T-helper 17 cell (primary cell): ENCODE measurements around the gene AUTS2. TPM values are rescaled to one million over a fixed set of nuclear protein-coding genes. Genes with fewer than 3 reads are reported as not detected.
"Not testable (repeated sequence)": the region's sequence is repeated elsewhere in the genome, so short reads cannot be mapped to it uniquely, and the experiment has no call there.

Source experiments
- ATAC-seq: fragments of 150-1000 bp; cut with Tn5 transposase; 2 replicates; pipeline ENCODE4 v1.10.0; 2021; ENCODE audit warnings: mild to moderate bottlenecking, moderate library complexity
- DNase-seq, 3 donors: peaks; one replicate each; pipeline versions ENCODE4 v3.0.0 to v3.0.0-alpha.2; 2020 to 2021
- H3K9me3 ChIP-seq: one replicate; pipeline ENCODE4 v1.7.0; 2013; ENCODE audit warnings: low read length, mild to moderate bottlenecking; ENCODE audit not compliant: control insufficient read depth, poor library complexity, severe bottlenecking
- H3K27ac Mint-ChIP-seq: one replicate; pipeline ENCODE4 v1.8.0; 2022; ENCODE audit warnings: mild to moderate bottlenecking, moderate library complexity, mixed read lengths
- H3K27me3 Mint-ChIP-seq: one replicate; pipeline ENCODE4 v1.8.0; 2022; ENCODE audit warnings: mixed read lengths
- H3K36me3 Mint-ChIP-seq: one replicate; pipeline ENCODE4 v1.8.0; 2022; ENCODE audit warnings: low read depth, mixed read lengths
- H3K4me1 Mint-ChIP-seq: one replicate; pipeline ENCODE4 v1.8.0; 2022; ENCODE audit warnings: mild to moderate bottlenecking, mixed read lengths
- H3K4me3 Mint-ChIP-seq: one replicate; pipeline ENCODE4 v1.8.0; 2022; ENCODE audit warnings: mild to moderate bottlenecking, moderate library complexity, mixed read lengths
- total RNA-seq, 4 donors: library from RNA in 2 of 4; stranded (reverse) in 2 of 4; gene quantifications; one replicate each; pipeline ENCODE4 v1.2.3 and lab custom pipeline; 2022 to 2026

The AUTS2 gene
- total RNA-seq, 2 donors from 2014 or later: 84.2 to 89.5 TPM

- no peak for ATAC-seq
- no peak for DNase-seq
- no peaks in the 10 kb centered on the region for H3K9me3 ChIP-seq
- Mint-ChIP-seq H3K4me1 (no peaks in the 10 kb centered on the region), H3K27ac (no peak overlapping the region), H3K36me3 (no peaks in the 10 kb centered on the region), H3K27me3 (peaks cover 5% of the 10 kb centered on the region), H3K4me3 (no peak overlapping the region)
Measured at GRCh38 chr7:70588191-70588921, 990.1 kb downstream of the AUTS2 start.

- no peak for ATAC-seq
- no peak overlapping the region for H3K4me3 Mint-ChIP-seq
- no peaks in the 10 kb centered on the region for H3K36me3 Mint-ChIP-seq
- H3K27me3 Mint-ChIP-seq: peaks cover 5% of the 10 kb centered on the region
- no peaks in the 10 kb centered on the region for H3K9me3 ChIP-seq
- no peak overlapping the region for H3K27ac Mint-ChIP-seq
- no peaks in the 10 kb centered on the region for H3K4me1 Mint-ChIP-seq
- no peak for DNase-seq
Measured at GRCh38 chr7:70589010-70589409, 990.7 kb downstream of the AUTS2 start.

GRCh38 chr7:70589590-70589989, 991.3 kb downstream of the AUTS2 start:
- Mint-ChIP-seq H3K36me3 (peaks cover 2% of the 10 kb centered on the region), H3K27ac (no peak overlapping the region), H3K4me3 (no peak overlapping the region), H3K4me1 (no peaks in the 10 kb centered on the region), H3K27me3 (peaks cover 9% of the 10 kb centered on the region)
- H3K9me3 ChIP-seq: no peaks in the 10 kb centered on the region
- ATAC-seq (no peak), DNase-seq (no peak)

GRCh38 chr7:70590126-70590854, 992.0 kb downstream of the AUTS2 start:
- Mint-ChIP-seq H3K4me3 (no peak overlapping the region), H3K36me3 (peaks cover 2% of the 10 kb centered on the region), H3K4me1 (no peaks in the 10 kb centered on the region), H3K27ac (no peak overlapping the region), H3K27me3 (peaks cover 12% of the 10 kb centered on the region)
- no peaks in the 10 kb centered on the region for H3K9me3 ChIP-seq
- ATAC-seq: no peak
- DNase-seq: no peak

- peaks cover 2% of the 10 kb centered on the region for H3K4me1 Mint-ChIP-seq
- no peak overlapping the region for H3K4me3 Mint-ChIP-seq
- peaks cover 2% of the 10 kb centered on the region for H3K36me3 Mint-ChIP-seq
- DNase-seq (no peak), ATAC-seq (no peak)
- no peaks in the 10 kb centered on the region for H3K9me3 ChIP-seq
- H3K27ac Mint-ChIP-seq: no peak overlapping the region
- peaks cover 15% of the 10 kb centered on the region for H3K27me3 Mint-ChIP-seq
Measured at GRCh38 chr7:70591643-70592042, 993.4 kb downstream of the AUTS2 start.

- no peaks in the 10 kb centered on the region for H3K9me3 ChIP-seq
- Mint-ChIP-seq H3K27me3 (peaks cover 18% of the 10 kb centered on the region), H3K4me3 (no peak overlapping the region), H3K36me3 (peaks cover 2% of the 10 kb centered on the region), H3K4me1 (peaks cover 2% of the 10 kb centered on the region), H3K27ac (no peak overlapping the region)
- no peak for DNase-seq
- ATAC-seq: no peak
Measured at GRCh38 chr7:70592171-70592570, 993.9 kb downstream of the AUTS2 start.

GRCh38 chr7:70594170-70594569, 995.9 kb downstream of the AUTS2 start:
- no peak overlapping the region for H3K27ac Mint-ChIP-seq
- no peaks in the 10 kb centered on the region for H3K9me3 ChIP-seq
- no peak overlapping the region for H3K4me3 Mint-ChIP-seq
- DNase-seq (no peak), ATAC-seq (no peak)
- H3K4me1 Mint-ChIP-seq: peaks cover 2% of the 10 kb centered on the region
- peaks cover 2% of the 10 kb centered on the region for H3K36me3 Mint-ChIP-seq
- H3K27me3 Mint-ChIP-seq: peaks cover 33% of the 10 kb centered on the region

GRCh38 chr7:70594885-70595284, 996.6 kb downstream of the AUTS2 start:
- H3K27me3 Mint-ChIP-seq: peaks cover 33% of the 10 kb centered on the region
- H3K4me3 Mint-ChIP-seq, H3K36me3 Mint-ChIP-seq, ATAC-seq, H3K27ac Mint-ChIP-seq, DNase-seq, H3K9me3 ChIP-seq, H3K4me1 Mint-ChIP-seq: not testable (repeated sequence)

GRCh38 chr7:70595370-70595754, 997.1 kb downstream of the AUTS2 start:
- DNase-seq: no peak
- H3K9me3 ChIP-seq: no peaks in the 10 kb centered on the region
- peaks cover 33% of the 10 kb centered on the region for H3K27me3 Mint-ChIP-seq
- no peak for ATAC-seq
- H3K27ac Mint-ChIP-seq: no peak overlapping the region
- peaks cover 2% of the 10 kb centered on the region for H3K36me3 Mint-ChIP-seq
- H3K4me1 Mint-ChIP-seq: peaks cover 2% of the 10 kb centered on the region
- H3K4me3 Mint-ChIP-seq: peak overlapping the region; percentile 58

GRCh38 chr7:70595755-70596597, 997.7 kb downstream of the AUTS2 start:
- DNase-seq (no peak), ATAC-seq (peak; percentile 60)
- Mint-ChIP-seq H3K4me1 (peaks cover 2% of the 10 kb centered on the region), H3K4me3 (peak overlapping the region; percentile 58), H3K27me3 (peaks cover 33% of the 10 kb centered on the region), H3K36me3 (peaks cover 2% of the 10 kb centered on the region), H3K27ac (no peak overlapping the region)
- H3K9me3 ChIP-seq: no peaks in the 10 kb centered on the region

- no peaks in the 10 kb centered on the region for H3K9me3 ChIP-seq
- Mint-ChIP-seq H3K27ac (no peak overlapping the region), H3K4me1 (peaks cover 2% of the 10 kb centered on the region), H3K4me3 (peak overlapping the region; percentile 39), H3K36me3 (peaks cover 2% of the 10 kb centered on the region), H3K27me3 (peaks cover 32% of the 10 kb centered on the region)
- ATAC-seq (no peak), DNase-seq (no peak)
Measured at GRCh38 chr7:70596598-70596913, 998.3 kb downstream of the AUTS2 start.

GRCh38 chr7:70597066-70597465, 998.8 kb downstream of the AUTS2 start:
- H3K4me1 Mint-ChIP-seq: peaks cover 2% of the 10 kb centered on the region

GRCh38 chr7:70598976-70599375, 1000.7 kb downstream of the AUTS2 start:
- Mint-ChIP-seq H3K27me3 (peaks cover 28% of the 10 kb centered on the region), H3K27ac (no peak overlapping the region), H3K36me3 (peaks cover 2% of the 10 kb centered on the region), H3K4me3 (no peak overlapping the region), H3K4me1 (peaks cover 2% of the 10 kb centered on the region)
- ATAC-seq (no peak), DNase-seq (no peak)
- no peaks in the 10 kb centered on the region for H3K9me3 ChIP-seq

More at GRCh38 chr7:70597066-70597465, 998.8 kb downstream of the AUTS2 start:
- Mint-ChIP-seq H3K36me3 (peaks cover 2% of the 10 kb centered on the region), H3K27me3 (peaks cover 28% of the 10 kb centered on the region), H3K4me3 (no peak overlapping the region), H3K27ac (no peak overlapping the region)
- ATAC-seq: no peak
- no peaks in the 10 kb centered on the region for H3K9me3 ChIP-seq
- DNase-seq: no peak
